CD14-positive monocyte (primary cell): ENCODE measurements around the gene MAD2L1BP. TPM values are rescaled to one million over a fixed set of nuclear protein-coding genes. Genes with fewer than 3 reads are reported as not detected.

ENCODE experiments used
- DNase-seq, 3 donors: peaks; one replicate each; pipeline ENCODE4 v3.0.0-alpha.2; 2011 to 2022
- H2AFZ ChIP-seq: 2 replicates; pipeline ENCODE4 v1.6.0; 2012; ENCODE audit warnings: mild to moderate bottlenecking, low read depth, low read length, inconsistent platforms; ENCODE audit not compliant: insufficient read depth, poor library complexity, severe bottlenecking
- H3K27ac ChIP-seq, 2 donors: 1 replicate in 1 of 2; 2 replicates in 1 of 2; pipeline ENCODE4 v1.5.1; 2012 to 2013; ENCODE audit warnings: low read length in 2 of 2, control low read depth in 1 of 2, inconsistent platforms in 1 of 2, low read depth in 1 of 2, mild to moderate bottlenecking in 1 of 2
- H3K27me3 ChIP-seq, 2 donors: one replicate each; pipeline versions ENCODE4 v1.6.0 to v1.6.1; 2011 to 2013; ENCODE audit warnings: low read length in 2 of 2; ENCODE audit not compliant: control insufficient read depth in 2 of 2, insufficient read depth in 2 of 2
- H3K36me3 ChIP-seq, 2 donors: replicated peaks in 1 of 2; 1 replicate in 1 of 2; 2 replicates in 1 of 2; pipeline versions ENCODE4 v1.5.1 to v1.6.1; 2012 to 2013; ENCODE audit warnings: low read length in 2 of 2, control low read depth in 1 of 2, inconsistent platforms in 1 of 2, mild to moderate bottlenecking in 1 of 2; ENCODE audit not compliant: insufficient read depth in 2 of 2, control insufficient read depth in 1 of 2
- H3K4me1 ChIP-seq, 2 donors: 1 replicate in 1 of 2; 2 replicates in 1 of 2; pipeline versions ENCODE4 v1.5.1 to v1.6.1; 2012 to 2013; ENCODE audit warnings: low read length in 2 of 2, control low read depth in 1 of 2, inconsistent platforms in 1 of 2, mild to moderate bottlenecking in 1 of 2, moderate library complexity in 1 of 2; ENCODE audit not compliant: insufficient read depth in 2 of 2, control insufficient read depth in 1 of 2
- H3K4me2 ChIP-seq: replicated peaks from 2 replicates; pipeline ENCODE3; 2012; ENCODE audit warnings: low read length, moderate library complexity, mild to moderate bottlenecking; ENCODE audit not compliant: poor library complexity, severe bottlenecking; ENCODE audit errors: extremely low read depth
- H3K4me3 ChIP-seq, 3 experiments: fragments of 200-600 bp in 1 of 3; sonication (generic) in 1 of 3; replicated peaks in 1 of 3; 1 replicate in 2 of 3; 2 replicates in 1 of 3; pipeline ENCODE4 v1.5.1; 2011 to 2013; ENCODE audit warnings: low read length in 3 of 3, mild to moderate bottlenecking in 3 of 3, control low read depth in 2 of 3, low read depth in 2 of 3, inconsistent platforms in 1 of 3, moderate library complexity in 1 of 3
- H3K79me2 ChIP-seq: 2 replicates; pipeline ENCODE4 v1.6.0; 2012; ENCODE audit warnings: mild to moderate bottlenecking, control low read depth, inconsistent platforms, low read length, moderate library complexity; ENCODE audit not compliant: insufficient read depth
- H3K9ac ChIP-seq: 2 replicates; pipeline ENCODE4 v1.6.0; 2017; ENCODE audit warnings: low read length, mild to moderate bottlenecking; ENCODE audit not compliant: insufficient read depth, poor library complexity, severe bottlenecking
- H3K9me3 ChIP-seq, 2 donors: replicated peaks in 1 of 2; 1 replicate in 1 of 2; 2 replicates in 1 of 2; pipeline versions ENCODE4 v1.5.1 to v1.6.1; 2012 to 2013; ENCODE audit warnings: low read length in 2 of 2, control low read depth in 1 of 2; ENCODE audit not compliant: control insufficient read depth in 1 of 2, insufficient read depth in 1 of 2
- H4K20me1 ChIP-seq: 2 replicates; pipeline ENCODE4 v1.6.0; 2012; ENCODE audit warnings: mild to moderate bottlenecking, low read length, control low read depth, moderate library complexity; ENCODE audit not compliant: insufficient read depth
- H3K27ac Mint-ChIP-seq, 7 donors: one replicate each; pipeline ENCODE4 v1.8.0; 2020; ENCODE audit warnings: mild to moderate bottlenecking in 7 of 7, mixed read lengths in 7 of 7, moderate library complexity in 6 of 7, inconsistent platforms in 2 of 7
- H3K27me3 Mint-ChIP-seq, 3 donors: one replicate each; pipeline ENCODE4 v1.8.0; 2021 to 2022; ENCODE audit warnings: low read depth in 3 of 3, mild to moderate bottlenecking in 3 of 3, mixed read lengths in 3 of 3, moderate library complexity in 3 of 3, inconsistent platforms in 1 of 3
- H3K36me3 Mint-ChIP-seq, 2 donors: one replicate each; pipeline ENCODE4 v1.8.0; 2020; ENCODE audit warnings: mixed read lengths in 2 of 2, inconsistent platforms in 1 of 2, mild to moderate bottlenecking in 1 of 2
- H3K4me1 Mint-ChIP-seq: one replicate; pipeline ENCODE4 v1.8.0; 2020; ENCODE audit warnings: mild to moderate bottlenecking, mixed read lengths
- H3K4me3 Mint-ChIP-seq, 2 donors: one replicate each; pipeline ENCODE4 v1.8.0; 2020; ENCODE audit warnings: mild to moderate bottlenecking in 2 of 2, mixed read lengths in 2 of 2, moderate library complexity in 1 of 2
- H3K9me3 Mint-ChIP-seq, 7 donors: one replicate each; pipeline ENCODE4 v1.8.0; 2020 to 2022; ENCODE audit warnings: mixed read lengths in 7 of 7, mild to moderate bottlenecking in 6 of 7, moderate library complexity in 6 of 7, inconsistent platforms in 2 of 7
- CTCF ChIP-seq: fragments of 200-600 bp; IDR thresholded peaks from one replicate; pipeline ENCODE4 v1.8.0; 2022; ENCODE audit warnings: antibody characterized with exemption, mild to moderate bottlenecking
- WGBS: methylation state at CpG from one replicate; pipeline ENCODE4 v1.1.5; 2013; ENCODE audit warnings: missing lambda C conversion rate; ENCODE audit not compliant: insufficient coverage; 5-methylcytosine and 5-hydroxymethylcytosine counted together
- intact Hi-C, 2 donors: fragments of 100-400 bp; cut with micrococcal nuclease; formaldehyde crosslinking; loops; one replicate each; pipeline versions ENCODE4 v1.15.0 to v1.15.1; 2023
- polyA plus RNA-seq, 3 donors: library from polyadenylated mRNA; depleted of rRNA in 1 of 3; unstranded in 2 of 3; stranded (reverse) in 1 of 3; fragments of 300-500 nt in 2 of 3; fragments of >200 nt in 1 of 3; fragmentation: Illumina TruSeq in 2 of 3; gene quantifications; 1 replicate in 2 of 3; 2 replicates in 1 of 3; pipeline ENCODE4 v1.2.3, GENCODE V29; 2012 to 2021

The MAD2L1BP gene
- polyA plus RNA-seq, 3 donors = 17.3 to 33.5 (median 26.5) TPM

- no peaks in the 10 kb centered on the region for H3K4me1 Mint-ChIP-seq
- no peak for TF ChIP-seq CTCF
- H3K27me3 ChIP-seq = no peaks in the 10 kb centered on the region
- DNase-seq = no peak
- intact Hi-C loops = no loop called here
- peaks cover 8% of the 10 kb centered on the region for H4K20me1 ChIP-seq
- WGBS = 100% methylated on average over 3 of the region's 9 CpGs
- no peaks in the 10 kb centered on the region for H3K27me3 Mint-ChIP-seq
- no peak overlapping the region for H2AFZ ChIP-seq
- no peak overlapping the region for H3K27ac ChIP-seq
- peak overlapping the region in 4 of 7 donors; percentile 26 to 73 (median 54) for H3K27ac Mint-ChIP-seq
- H3K36me3 ChIP-seq = peaks cover 43 to 68% of the 10 kb centered on the region in 2 donors
- no peak overlapping the region for H3K4me3 Mint-ChIP-seq
- no peaks in the 10 kb centered on the region for H3K9me3 Mint-ChIP-seq
- no peak overlapping the region for H3K4me2 ChIP-seq
- no peak overlapping the region for H3K9ac ChIP-seq
- peaks cover 25 to 58% of the 10 kb centered on the region in 2 donors for H3K36me3 Mint-ChIP-seq
- H3K4me3 ChIP-seq = no peak overlapping the region
- H3K9me3 ChIP-seq = no peaks in the 10 kb centered on the region
- H3K79me2 ChIP-seq = no peaks in the 10 kb centered on the region
- H3K4me1 ChIP-seq = no peaks in the 10 kb centered on the region
Measured at GRCh38 chr6:43616725-43617472, 18.7 kb upstream of the MAD2L1BP start.

- Histone ChIP-seq H3K4me1 (peaks cover 3 to 4% of the 10 kb centered on the region in 2 donors), H2AFZ (no peak overlapping the region), H4K20me1 (peaks cover 40% of the 10 kb centered on the region), H3K9me3 (no peaks in the 10 kb centered on the region), H3K27ac (peak overlapping the region in 1 of 2 donors; percentile 20), H3K36me3 (peaks cover 68 to 84% of the 10 kb centered on the region in 2 donors), H3K79me2 (peaks cover 19% of the 10 kb centered on the region), H3K4me3 (no peak overlapping the region), H3K9ac (no peak overlapping the region), H3K27me3 (no peaks in the 10 kb centered on the region), H3K4me2 (no peak overlapping the region)
- Mint-ChIP-seq H3K4me3 (no peak overlapping the region), H3K27me3 (peaks cover 0 to 1% (median 0%) of the 10 kb centered on the region in 3 donors), H3K36me3 (peaks cover 52 to 73% of the 10 kb centered on the region in 2 donors), H3K27ac (peak overlapping the region in 5 of 7 donors; percentile 22 to 78 (median 42)), H3K9me3 (no peaks in the 10 kb centered on the region), H3K4me1 (peaks cover 2% of the 10 kb centered on the region)
- intact Hi-C loops = no loop called here
- 97% methylated on average over 10 of the region's 12 CpGs for WGBS
- TF ChIP-seq CTCF = no peak
- DNase-seq = no peak
Measured at GRCh38 chr6:43621078-43621835, 14.4 kb upstream of the MAD2L1BP start.
